ENCODE results near the gene PACS1. TPM values are rescaled to one million over a fixed set of nuclear protein-coding genes. Genes with fewer than 3 reads are reported as not detected.
A peak's percentile ranks its signal among the peaks of the same experiment; 100 is the strongest.

PACS1 gene
- total RNA-seq, 1 donor from 2014 or later = 138 TPM

DNA sequence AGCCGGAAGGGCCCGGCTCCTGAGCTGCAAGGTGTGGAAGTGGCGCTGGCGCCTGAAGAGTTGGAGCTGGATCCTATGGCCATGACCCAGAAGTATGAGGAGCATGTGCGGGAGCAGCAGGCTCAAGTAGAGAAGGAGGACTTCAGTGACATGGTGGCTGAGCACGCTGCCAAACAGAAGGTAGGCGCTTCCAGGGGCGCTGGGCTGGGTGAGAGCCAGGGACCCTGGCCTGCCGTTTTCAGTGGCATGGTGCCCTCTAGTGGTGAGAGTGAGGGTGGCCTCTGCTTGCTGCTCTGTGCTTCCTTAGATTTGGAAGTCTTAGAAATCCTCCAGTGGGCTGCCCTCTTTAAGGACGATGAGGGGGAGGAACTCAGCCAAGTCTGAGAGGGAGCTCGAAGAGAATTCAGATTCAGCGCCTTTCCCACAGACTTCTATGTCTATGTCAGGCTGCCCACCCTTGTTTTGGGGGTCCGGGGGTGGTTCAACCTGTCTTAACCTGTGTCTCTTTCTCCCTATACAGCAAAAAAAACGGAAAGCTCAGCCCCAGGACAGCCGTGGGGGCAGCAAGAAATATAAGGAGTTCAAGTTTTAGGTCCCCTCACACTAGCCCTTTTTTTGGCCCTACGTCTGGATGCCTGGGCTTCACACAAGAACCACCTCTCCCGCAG is 1.8 kb upstream of the PACS1 start:
- H3K4me1 ChIP-seq = peaks cover 4 to 22% of the 10 kb centered on the region in 2 donors
- peaks cover 36 to 44% of the 10 kb centered on the region in 2 donors for H3K36me3 ChIP-seq
- DNase-seq (ENCODE audit: low spot score in 2 of 2) = peak in 1 of 2 donors; percentile 83
- no peak overlapping the region for H3K4me3 ChIP-seq
- intact Hi-C loops (cut with DNase I) = loop anchor here (5.0 kb wide), 1 partner anchor 181 kb away; the partner anchor contains the start of gene FIBP
- TF ChIP-seq, protein P1, sequence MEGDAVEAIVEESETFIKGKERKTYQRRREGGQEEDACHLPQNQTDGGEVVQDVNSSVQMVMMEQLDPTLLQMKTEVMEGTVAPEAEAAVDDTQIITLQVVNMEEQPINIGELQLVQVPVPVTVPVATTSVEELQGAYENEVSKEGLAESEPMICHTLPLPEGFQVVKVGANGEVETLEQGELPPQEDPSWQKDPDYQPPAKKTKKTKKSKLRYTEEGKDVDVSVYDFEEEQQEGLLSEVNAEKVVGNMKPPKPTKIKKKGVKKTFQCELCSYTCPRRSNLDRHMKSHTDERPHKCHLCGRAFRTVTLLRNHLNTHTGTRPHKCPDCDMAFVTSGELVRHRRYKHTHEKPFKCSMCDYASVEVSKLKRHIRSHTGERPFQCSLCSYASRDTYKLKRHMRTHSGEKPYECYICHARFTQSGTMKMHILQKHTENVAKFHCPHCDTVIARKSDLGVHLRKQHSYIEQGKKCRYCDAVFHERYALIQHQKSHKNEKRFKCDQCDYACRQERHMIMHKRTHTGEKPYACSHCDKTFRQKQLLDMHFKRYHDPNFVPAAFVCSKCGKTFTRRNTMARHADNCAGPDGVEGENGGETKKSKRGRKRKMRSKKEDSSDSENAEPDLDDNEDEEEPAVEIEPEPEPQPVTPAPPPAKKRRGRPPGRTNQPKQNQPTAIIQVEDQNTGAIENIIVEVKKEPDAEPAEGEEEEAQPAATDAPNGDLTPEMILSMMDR (IDR thresholded peaks at IDR 0.05) = peak; percentile 76 to 88 (median 81)
- H3K27ac ChIP-seq = peak overlapping the region; percentile 97
- H3K9me3 ChIP-seq = no peaks in the 10 kb centered on the region
- H3K27me3 ChIP-seq = no peaks in the 10 kb centered on the region

- intact Hi-C loops (cut with DNase I) = loop anchor here (5.0 kb wide), 1 partner anchor 182 kb away; the partner anchor contains the start of gene FIBP
- peak overlapping the region; percentile 97 for H3K27ac ChIP-seq
- H3K36me3 ChIP-seq = peaks cover 28 to 35% of the 10 kb centered on the region in 2 donors
- DNase-seq (ENCODE audit: low spot score in 2 of 2) = peak; percentile 42 to 84
- H3K4me1 ChIP-seq = peaks cover 4 to 22% of the 10 kb centered on the region in 2 donors
- no peaks in the 10 kb centered on the region for H3K9me3 ChIP-seq
- H3K4me3 ChIP-seq = peak overlapping the region; percentile 91 to 97
- TF ChIP-seq, protein P1 (IDR thresholded peaks at IDR 0.05) = peak in 2 of 3 experiments; percentile 24 to 29
- H3K27me3 ChIP-seq = no peaks in the 10 kb centered on the region
These were observed 953 bp upstream of the PACS1 start for GRCh38 chr11:66068923-66069714.

DNA sequence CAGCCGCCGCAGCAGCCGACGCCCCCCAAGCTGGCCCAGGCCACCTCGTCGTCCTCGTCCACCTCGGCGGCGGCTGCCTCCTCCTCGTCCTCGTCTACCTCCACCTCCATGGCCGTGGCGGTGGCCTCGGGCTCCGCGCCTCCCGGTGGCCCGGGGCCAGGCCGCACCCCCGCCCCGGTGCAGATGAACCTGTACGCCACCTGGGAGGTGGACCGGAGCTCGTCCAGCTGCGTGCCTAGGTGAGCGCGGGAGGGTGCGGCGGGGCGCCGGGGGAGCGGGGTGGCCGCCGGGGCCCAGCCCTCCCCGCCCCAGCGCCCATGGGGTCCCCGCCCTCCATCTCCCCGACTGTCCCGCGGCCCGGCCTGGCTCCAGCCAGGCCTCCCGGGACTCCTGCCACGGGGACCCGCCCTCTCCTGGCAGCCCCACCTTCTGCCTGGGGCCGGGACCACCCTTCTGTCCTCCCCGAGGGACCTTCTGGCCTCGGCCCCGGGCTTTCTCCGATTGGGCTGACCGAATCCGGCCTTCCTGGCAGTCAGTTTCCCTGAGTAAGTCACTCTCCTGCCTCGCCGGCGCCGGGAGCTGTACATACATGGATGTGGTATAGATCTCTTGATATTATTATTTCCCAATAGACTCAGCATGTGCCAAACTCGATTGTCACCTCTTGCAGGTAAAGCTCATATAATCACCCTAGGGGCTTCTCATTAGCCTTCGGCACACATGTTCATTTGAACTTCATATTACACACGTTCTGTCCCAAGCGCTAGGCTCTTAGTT is 720 bp downstream of the PACS1 start:
- Histone ChIP-seq H3K36me3 (peaks cover 23 to 27% of the 10 kb centered on the region in 2 donors), H3K9me3 (no peaks in the 10 kb centered on the region), H3K27ac (peak overlapping the region; percentile 77 to 97), H3K4me3 (peak overlapping the region; percentile 91 to 97), H3K27me3 (no peaks in the 10 kb centered on the region), H3K4me1 (peaks cover 4 to 22% of the 10 kb centered on the region in 2 donors)
- DNase-seq (ENCODE audit: low spot score in 2 of 2) = peak in 1 of 2 donors; percentile 86
- intact Hi-C loops (cut with DNase I) = loop anchor here (2.0 to 5.0 kb wide), 2 partner anchors 66 to 197 kb away; partner anchors contain the start of gene RAB1B
- TF ChIP-seq, protein P1 (IDR thresholded peaks at IDR 0.05) = no peak

- peak overlapping the region; percentile 91 to 97 for H3K4me3 ChIP-seq
- H3K9me3 ChIP-seq = no peaks in the 10 kb centered on the region
- H3K27ac ChIP-seq = peak overlapping the region; percentile 77 to 97
- intact Hi-C loops (cut with DNase I) = loop anchor here (2.0 to 5.0 kb wide), 2 partner anchors 65 to 196 kb away; partner anchors contain the start of gene RAB1B
- peaks cover 19 to 22% of the 10 kb centered on the region in 2 donors for H3K36me3 ChIP-seq
- TF ChIP-seq, protein P1 (IDR thresholded peaks at IDR 0.05) = no peak
- H3K4me1 ChIP-seq = peaks cover 4 to 24% of the 10 kb centered on the region in 2 donors
- no peak for DNase-seq (ENCODE audit: low spot score in 2 of 2)
- H3K27me3 ChIP-seq = no peaks in the 10 kb centered on the region
These were observed 1.3 kb downstream of the PACS1 start for GRCh38 chr11:66071381-66071801.

DNA sequence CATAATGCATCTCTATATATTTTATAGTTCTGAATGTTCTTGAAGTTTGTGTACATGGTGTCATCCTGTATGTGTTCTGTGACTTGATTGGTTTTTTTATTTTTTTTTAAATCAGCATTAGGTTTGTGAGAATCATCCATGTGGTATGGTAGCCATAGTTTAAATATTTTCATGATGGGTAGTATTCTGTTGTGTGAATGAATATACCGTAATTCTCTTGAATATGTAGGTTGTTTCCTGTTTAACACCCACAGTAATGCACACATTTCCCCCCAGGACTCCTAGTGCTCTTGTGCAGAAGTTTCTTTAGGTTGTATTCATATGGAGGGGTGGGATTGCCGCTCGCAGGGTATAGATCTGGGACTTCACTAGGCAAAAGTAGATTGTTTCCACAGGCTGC is 2.0 kb downstream of the PACS1 start:
- peak overlapping the region in 1 of 2 donors; percentile 77 for H3K27ac ChIP-seq
- DNase-seq (ENCODE audit: low spot score in 2 of 2) = no peak
- peaks cover 12 to 16% of the 10 kb centered on the region in 2 donors for H3K36me3 ChIP-seq
- intact Hi-C loops (cut with DNase I) = loop anchor here (5.0 kb wide), 1 partner anchor 195 kb away; the partner anchor contains the start of gene RAB1B
- H3K4me3 ChIP-seq = peak overlapping the region in 1 of 2 donors; percentile 91
- H3K9me3 ChIP-seq = no peaks in the 10 kb centered on the region
- no peaks in the 10 kb centered on the region for H3K27me3 ChIP-seq
- TF ChIP-seq, protein P1 (IDR thresholded peaks at IDR 0.05) = no peak
- H3K4me1 ChIP-seq = peaks cover 4 to 31% of the 10 kb centered on the region in 2 donors
